ENCODE data around the gene SPAG9. TPM values are rescaled to one million over a fixed set of nuclear protein-coding genes. Genes with fewer than 3 reads are reported as not detected.

Gene SPAG9
- total RNA-seq, 1 donor from 2014 or later: 48.2 TPM

- intact Hi-C loops (cut with micrococcal nuclease): no loop called here
These were observed 70.2 kb downstream of the SPAG9 start for GRCh38 chr17:51050291-51051033.

DNA sequence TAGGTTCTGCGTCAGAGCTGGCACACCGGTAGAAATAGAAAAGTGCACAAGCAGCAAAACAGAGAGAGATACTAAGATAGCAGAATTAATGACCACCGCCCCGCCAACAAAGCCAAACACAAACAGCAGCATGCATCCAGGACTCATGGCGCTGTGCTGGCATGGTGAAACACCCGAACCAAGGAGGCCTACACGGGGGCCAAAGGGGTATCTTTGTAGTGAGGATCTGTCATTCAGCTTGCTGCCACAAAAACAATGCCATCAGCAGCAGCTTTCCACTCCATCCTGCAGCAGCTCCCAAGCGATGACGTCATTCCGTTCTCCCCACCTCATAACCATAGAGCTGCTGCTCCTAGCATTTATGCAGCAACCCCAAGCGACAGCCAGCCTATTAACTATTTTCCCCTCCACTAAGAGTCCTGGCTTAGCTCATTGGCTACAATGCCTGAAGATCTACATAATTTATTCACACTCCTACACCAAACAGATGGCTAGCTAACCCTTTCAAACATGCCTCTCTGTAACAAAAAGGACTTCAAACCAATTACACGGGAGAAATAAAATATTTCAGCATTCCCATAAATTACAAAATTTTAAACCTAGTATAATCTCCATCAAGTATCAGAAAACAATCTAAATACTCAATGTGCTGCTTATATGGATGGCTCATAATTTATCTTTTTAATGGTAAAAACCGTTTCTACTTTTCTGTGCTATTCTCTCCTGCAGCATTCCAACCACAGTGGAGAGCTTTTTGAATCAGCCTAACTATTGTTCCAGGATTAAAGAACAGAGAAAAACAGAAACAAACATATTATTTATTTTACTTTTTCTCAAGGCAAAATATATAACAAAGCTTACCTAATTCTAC, 73.9 kb downstream of the SPAG9 start:
- intact Hi-C loops (cut with micrococcal nuclease): no loop called here

GRCh38 chr17:51046046-51046445, 74.6 kb downstream of the SPAG9 start:
- intact Hi-C loops (cut with micrococcal nuclease): no loop called here

GRCh38 chr17:51045621-51046020, 75.0 kb downstream of the SPAG9 start:
- intact Hi-C loops (cut with micrococcal nuclease): no loop called here

- intact Hi-C loops (cut with micrococcal nuclease): no loop called here
These were observed 75.7 kb downstream of the SPAG9 start for GRCh38 chr17:51044976-51045375.

DNA sequence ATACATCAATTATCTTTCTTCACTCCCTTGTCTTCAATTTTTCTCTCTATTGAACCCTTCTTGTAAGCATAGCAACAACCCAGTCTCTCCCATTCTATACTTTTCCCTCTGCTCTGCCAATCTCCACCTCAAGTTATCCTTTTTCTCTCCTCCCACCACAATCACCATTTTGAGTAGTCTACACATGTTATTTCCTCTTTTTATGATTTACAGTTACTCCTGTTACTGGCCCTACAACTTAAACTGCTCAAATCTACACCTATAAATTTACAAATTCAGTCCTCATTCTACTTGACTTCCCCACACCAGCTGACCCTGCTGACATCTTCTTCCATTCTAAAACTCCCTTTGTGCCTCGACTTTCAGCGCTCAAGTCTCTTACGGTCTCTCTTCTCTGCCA, 84.6 kb downstream of the SPAG9 start:
- intact Hi-C loops (cut with micrococcal nuclease): loop anchor here (10.0 kb wide), 1 partner anchor 119 kb away; the partner anchor contains the start of gene NME1

GRCh38 chr17:51035431-51035830, 85.2 kb downstream of the SPAG9 start:
- intact Hi-C loops (cut with micrococcal nuclease): loop anchor here (10.0 kb wide), 1 partner anchor 119 kb away; the partner anchor contains the start of gene NME1

DNA sequence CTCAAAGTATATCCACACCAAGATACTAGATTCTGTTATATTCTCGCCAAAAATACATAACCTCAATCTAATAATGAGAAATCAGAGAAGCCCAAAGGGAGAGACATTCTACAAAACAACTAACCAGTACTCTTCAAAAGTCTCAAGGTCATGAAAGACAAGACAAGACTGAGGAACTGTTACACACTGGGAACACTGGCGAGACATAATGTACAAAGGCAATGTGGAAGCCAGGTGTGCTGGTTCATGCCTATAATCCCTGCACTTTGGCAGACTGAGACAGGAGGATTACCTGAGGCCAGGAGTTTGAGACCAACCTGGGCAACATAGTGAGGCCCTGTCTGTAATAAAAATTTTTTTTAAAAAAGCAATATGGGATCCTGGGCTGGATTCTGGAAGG, 85.9 kb downstream of the SPAG9 start:
- intact Hi-C loops (cut with micrococcal nuclease): loop anchor here (10.0 kb wide), 1 partner anchor 120 kb away; the partner anchor contains the start of gene NME1

- intact Hi-C loops (cut with micrococcal nuclease): loop anchor here (10.0 kb wide), 1 partner anchor 122 kb away; the partner anchor contains the start of gene NME1
These were observed 87.8 kb downstream of the SPAG9 start for GRCh38 chr17:51032850-51033249.

- intact Hi-C loops (cut with micrococcal nuclease): loop anchor here (1.0 to 10.0 kb wide), 4 partner anchors 29 to 163 kb away; partner anchors contain the start of genes NME1 and TOB1
These were observed 90.9 kb downstream of the SPAG9 start for GRCh38 chr17:51029568-51030463.

GRCh38 chr17:51029142-51029541, 91.5 kb downstream of the SPAG9 start:
- intact Hi-C loops (cut with micrococcal nuclease): loop anchor here (1.0 kb wide), 1 partner anchor 92 kb away; no protein-coding TSS in a partner anchor

- intact Hi-C loops (cut with micrococcal nuclease): no loop called here
These were observed 92.3 kb downstream of the SPAG9 start for GRCh38 chr17:51028176-51028863.

- intact Hi-C loops (cut with micrococcal nuclease): no loop called here
These were observed 102.1 kb downstream of the SPAG9 start for GRCh38 chr17:51018541-51018940.

GRCh38 chr17:51017270-51017669, 103.4 kb downstream of the SPAG9 start:
- intact Hi-C loops (cut with micrococcal nuclease): no loop called here

DNA sequence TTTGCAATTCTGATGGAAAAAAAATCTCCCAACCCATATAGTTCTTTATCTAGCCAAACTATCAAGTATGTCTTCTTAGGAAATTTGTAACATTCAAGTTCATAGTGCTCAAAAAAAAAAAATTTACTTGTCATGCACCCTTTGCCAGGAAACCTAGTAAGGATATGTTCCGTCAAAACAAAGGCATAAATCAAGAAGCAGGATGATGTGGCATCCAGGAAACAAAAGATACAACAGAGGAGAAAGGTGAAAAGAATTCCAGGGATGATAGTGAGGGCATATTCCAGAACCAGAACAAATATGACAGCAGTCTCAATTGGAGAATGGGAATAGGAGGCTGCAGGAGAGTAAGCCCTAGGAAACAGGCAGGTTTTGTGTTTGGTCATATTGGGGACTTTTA, 104.6 kb downstream of the SPAG9 start:
- intact Hi-C loops (cut with micrococcal nuclease): no loop called here

DNA sequence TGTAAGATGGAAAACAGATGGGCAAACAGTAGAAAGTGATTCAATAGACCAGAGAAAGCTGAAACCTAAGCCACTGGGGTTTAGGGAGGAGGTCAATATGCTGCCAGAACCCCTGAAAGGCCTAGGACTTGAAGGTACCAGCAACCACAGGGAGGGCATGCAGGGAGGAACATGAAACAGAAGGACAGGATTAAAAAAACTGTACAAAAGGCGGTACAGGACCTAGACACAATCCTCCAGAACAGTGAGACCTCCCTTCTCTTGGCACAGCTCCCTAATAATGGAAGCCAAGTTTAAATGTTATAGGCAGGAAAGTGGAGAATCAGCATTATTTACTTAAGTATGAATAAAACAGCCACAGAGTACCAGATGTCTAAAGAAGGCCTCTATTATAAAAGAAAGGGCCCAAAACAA, 105.5 kb downstream of the SPAG9 start:
- intact Hi-C loops (cut with micrococcal nuclease): no loop called here

- intact Hi-C loops (cut with micrococcal nuclease): no loop called here
These were observed 106.5 kb downstream of the SPAG9 start for GRCh38 chr17:51014129-51014528.

DNA sequence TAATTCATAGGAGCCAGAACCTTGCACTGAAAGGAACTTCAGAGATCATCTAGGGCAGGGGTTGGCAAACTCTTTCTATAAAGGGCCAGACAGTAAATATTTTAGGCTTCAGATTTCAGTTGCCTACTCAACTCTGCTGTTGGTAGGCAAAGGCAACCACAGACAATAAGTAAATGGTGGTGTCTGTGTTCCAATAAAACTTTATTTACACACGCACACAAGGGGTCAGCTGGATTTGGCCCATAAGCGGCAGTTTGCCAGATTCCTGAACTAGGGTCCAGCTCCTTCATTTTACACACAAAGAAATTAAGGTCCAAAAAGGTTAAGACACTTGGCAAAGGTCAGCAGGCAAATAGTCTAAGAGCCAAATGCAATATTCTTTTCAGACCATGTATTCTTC, 107.3 kb downstream of the SPAG9 start:
- intact Hi-C loops (cut with micrococcal nuclease): no loop called here

DNA sequence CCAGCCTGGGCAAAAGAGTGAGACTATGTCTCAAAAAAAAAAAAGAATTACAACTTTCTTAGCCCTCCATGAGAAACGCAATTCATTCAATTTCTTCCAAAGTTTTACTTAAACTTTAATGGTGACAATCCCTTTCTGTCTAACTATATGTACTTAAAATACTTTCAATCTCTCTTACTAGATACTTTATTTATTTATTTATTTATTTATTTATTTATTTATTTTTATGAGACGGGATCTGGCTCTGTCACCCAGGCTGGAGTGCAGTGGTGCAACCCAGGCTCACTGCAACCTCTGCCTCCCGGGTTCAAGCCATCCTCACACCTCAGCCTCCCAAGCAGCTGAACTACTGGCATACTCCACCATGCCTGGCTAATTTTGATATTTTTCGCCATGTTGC, 108.1 kb downstream of the SPAG9 start:
- intact Hi-C loops (cut with micrococcal nuclease): no loop called here

DNA sequence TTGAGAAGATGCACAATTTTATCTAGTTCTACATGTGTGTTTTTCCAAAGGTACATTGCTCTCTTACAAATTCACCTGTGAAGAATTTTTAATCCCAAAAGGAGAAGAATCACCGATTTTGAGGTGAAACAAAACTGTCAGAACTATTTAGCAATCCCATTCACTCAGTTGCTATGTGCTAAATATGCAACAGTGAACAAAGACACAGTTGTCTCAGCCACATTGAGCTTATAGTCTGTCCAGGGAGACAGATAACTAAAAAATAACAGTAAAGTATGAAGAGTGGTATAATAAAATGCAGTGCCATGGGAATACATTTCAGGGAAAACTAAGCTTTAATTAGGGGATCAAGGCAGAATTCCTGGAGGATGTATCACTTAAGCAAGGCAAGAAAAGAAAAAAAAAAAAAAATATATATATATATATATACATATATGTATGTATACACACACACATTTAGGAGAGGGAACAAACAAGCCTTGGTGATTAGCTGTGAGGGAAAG, 110.4 kb downstream of the SPAG9 start:
- intact Hi-C loops (cut with micrococcal nuclease): no loop called here

Measured in T-helper 2 cell treated with Interferon-gamma antibody and Interleukin-4, amounts not matched to agents 100 ng/mL and 5 ng/mL, for 36 hours (primary cell).